Bronchial epithelial cell (primary cell): ENCODE results near the gene GRK3. TPM values are rescaled to one million over a fixed set of nuclear protein-coding genes. Genes with fewer than 3 reads are reported as not detected.
A peak's percentile ranks its signal among the peaks of the same experiment; 100 is the strongest.

Experiments used
- DNase-seq: peaks from one replicate; pipeline ENCODE4 v3.0.0-alpha.2; 2010; ENCODE audit warnings: low read depth
- FAIRE-seq: peaks from 2 replicates; lab custom pipeline; 2011; peaks lifted over from hg19 to GRCh38; lab: Jason Lieb, UNC
- H3K27me3 ChIP-seq: 2 replicates; pipeline ENCODE4 v1.5.1; 2011; ENCODE audit warnings: low read length; ENCODE audit not compliant: control insufficient read depth, insufficient read depth
- H3K36me3 ChIP-seq: 2 replicates; pipeline ENCODE4 v1.5.1; 2011; ENCODE audit warnings: low read length; ENCODE audit not compliant: control insufficient read depth, insufficient read depth
- H3K4me3 ChIP-seq: 2 replicates; pipeline ENCODE4 v1.5.1; 2011; ENCODE audit warnings: mild to moderate bottlenecking, low read depth, low read length, control low read depth
- CTCF ChIP-seq: IDR thresholded peaks from 2 replicates; pipeline ENCODE4 v1.5.1; 2011; ENCODE audit warnings: mild to moderate bottlenecking, moderate library complexity, low read length, control low read depth, inconsistent platforms; ENCODE audit not compliant: insufficient read depth, severe bottlenecking
- total RNA-seq: library from RNA; depleted of rRNA; stranded (reverse); fragments of >200 nt; gene quantifications from 2 replicates; pipeline ENCODE4 v1.2.1, GENCODE V29; 2014

GRK3 gene
- total RNA-seq, 1 donor from 2014 or later = 4.2 TPM

DNA sequence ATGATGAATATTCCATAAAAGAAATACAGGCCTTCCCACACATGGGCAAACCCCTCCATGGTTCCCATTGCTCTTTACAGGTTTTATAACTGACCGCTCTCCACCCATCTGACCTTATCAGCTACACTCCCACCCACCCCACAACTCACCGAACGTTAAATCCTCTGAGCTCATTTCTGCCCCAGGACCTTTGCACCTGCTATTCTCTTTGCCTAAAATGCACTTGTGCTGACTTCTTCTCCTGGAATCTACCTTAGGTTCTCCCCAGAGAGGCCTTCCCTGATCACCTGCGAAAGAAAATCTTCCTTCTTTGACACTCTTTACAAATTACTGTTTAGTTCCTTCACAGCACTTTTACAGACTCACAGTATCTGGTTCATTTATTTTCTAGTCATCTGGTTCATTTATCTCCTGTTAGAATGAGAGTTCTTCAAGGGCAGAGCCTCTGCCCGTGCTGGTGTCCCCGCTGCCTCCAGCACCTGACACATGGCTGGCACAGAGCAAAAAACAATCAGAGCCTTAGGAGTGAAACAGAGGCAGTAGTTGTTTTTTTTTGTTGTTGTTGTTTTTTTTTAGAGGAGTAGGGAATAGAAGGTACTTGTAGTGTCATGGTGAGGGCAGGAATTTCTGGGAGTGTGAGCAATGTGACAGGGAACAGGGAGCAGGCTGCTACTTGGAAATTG, 21.6 kb upstream of the GRK3 start:
- FAIRE-seq (no peak), DNase-seq (no peak)
- Histone ChIP-seq H3K36me3 (no peaks in the 10 kb centered on the region), H3K4me3 (no peak overlapping the region), H3K27me3 (no peaks in the 10 kb centered on the region)
- no peak for TF ChIP-seq CTCF

DNA sequence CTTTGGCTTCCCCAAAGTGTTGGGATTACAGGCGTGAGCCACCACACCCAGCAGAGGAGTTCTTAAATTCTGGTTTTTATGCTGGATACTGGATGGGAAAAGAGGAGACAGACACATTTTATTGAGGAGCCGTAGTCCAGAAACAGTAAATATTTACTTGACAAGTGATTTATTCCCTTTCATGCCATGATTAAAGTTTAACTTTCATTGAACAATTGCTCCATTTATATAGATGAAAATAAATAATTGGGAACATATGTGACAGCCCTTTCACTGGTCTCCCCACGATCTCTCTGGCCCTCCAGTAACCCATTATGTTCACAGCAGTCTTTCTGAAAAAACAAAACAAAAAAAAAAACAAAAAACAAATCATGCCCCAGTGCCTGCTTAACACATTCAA, 19.3 kb upstream of the GRK3 start:
- no peak for TF ChIP-seq CTCF
- FAIRE-seq (no peak), DNase-seq (no peak)
- Histone ChIP-seq H3K36me3 (no peaks in the 10 kb centered on the region), H3K4me3 (no peak overlapping the region), H3K27me3 (no peaks in the 10 kb centered on the region)

- H3K27me3 ChIP-seq = no peaks in the 10 kb centered on the region
- TF ChIP-seq CTCF = no peak
- H3K36me3 ChIP-seq = no peaks in the 10 kb centered on the region
- H3K4me3 ChIP-seq = no peak overlapping the region
- FAIRE-seq = no peak
- no peak for DNase-seq
These were observed 18.8 kb upstream of the GRK3 start for GRCh38 chr22:25545672-25546071.

- FAIRE-seq (no peak), DNase-seq (no peak)
- no peaks in the 10 kb centered on the region for H3K36me3 ChIP-seq
- TF ChIP-seq CTCF = no peak
- no peaks in the 10 kb centered on the region for H3K27me3 ChIP-seq
- H3K4me3 ChIP-seq = no peak overlapping the region
These were observed 18.2 kb upstream of the GRK3 start for GRCh38 chr22:25546242-25546641.

DNA sequence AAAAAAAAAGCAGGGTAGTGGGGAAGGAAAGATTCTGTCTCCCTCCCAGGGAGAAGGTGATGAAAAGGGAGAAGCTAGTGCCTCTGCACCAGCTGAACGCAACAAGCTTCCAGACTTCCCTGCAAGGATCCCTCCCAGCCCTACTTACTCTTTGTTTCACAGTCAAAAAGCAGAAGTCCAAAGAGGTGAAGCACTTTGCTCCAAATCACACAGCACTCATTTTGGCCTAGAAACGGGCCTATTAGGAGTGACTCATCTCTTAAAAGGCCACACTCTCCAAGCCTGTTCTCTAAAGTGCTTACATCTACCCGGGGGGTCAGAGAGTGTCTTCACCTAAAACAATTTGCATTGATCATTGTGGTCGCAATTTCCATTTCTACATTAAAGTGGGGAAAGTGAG, 17.7 kb upstream of the GRK3 start:
- FAIRE-seq = no peak
- no peak for TF ChIP-seq CTCF

DNA sequence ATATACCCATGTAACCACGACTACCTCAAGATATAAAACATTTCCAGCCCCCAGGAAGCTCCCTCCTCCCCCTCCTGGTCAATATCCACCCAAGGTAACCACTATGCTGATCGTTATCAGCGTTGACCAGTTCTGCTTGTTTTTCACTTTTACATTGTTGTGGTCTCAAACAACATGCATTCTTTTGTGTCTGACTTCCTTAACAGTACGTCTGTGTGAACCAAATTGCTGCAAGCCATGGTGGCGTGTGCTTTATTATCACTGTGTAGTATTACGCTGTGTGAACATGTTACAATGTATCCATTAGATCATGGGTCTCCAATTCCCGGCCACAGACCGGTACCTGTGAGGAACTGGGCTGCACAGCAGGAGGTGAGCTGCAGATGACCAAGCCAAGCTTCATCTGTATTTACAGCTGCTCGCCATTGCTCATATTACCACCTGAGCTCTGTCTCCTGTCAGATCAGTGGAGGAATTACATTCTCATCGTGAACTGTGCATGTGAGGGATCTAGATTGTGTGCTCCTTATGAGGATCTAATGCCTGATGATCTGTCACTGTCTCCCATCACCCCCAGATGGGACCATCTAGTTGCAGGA, 15.5 kb upstream of the GRK3 start:
- no peak for TF ChIP-seq CTCF
- no peaks in the 10 kb centered on the region for H3K27me3 ChIP-seq
- no peak for DNase-seq
- H3K4me3 ChIP-seq = no peak overlapping the region
- peak; percentile 23 for FAIRE-seq
- H3K36me3 ChIP-seq = no peaks in the 10 kb centered on the region

More for the DNA sequence above, 17.7 kb upstream of the GRK3 start:
- Histone ChIP-seq H3K4me3 (no peak overlapping the region), H3K36me3 (no peaks in the 10 kb centered on the region), H3K27me3 (no peaks in the 10 kb centered on the region)
- no peak for DNase-seq
